Measurements from ENCODE around the gene FASN. TPM values are rescaled to one million over a fixed set of nuclear protein-coding genes. Genes with fewer than 3 reads are reported as not detected.

The FASN gene
- total RNA-seq, 1 donor from 2014 or later, result 90.9 TPM

- peaks cover 83 to 94% of the 10 kb centered on the region in 2 donors for H3K36me3 ChIP-seq
- DNase-seq (ENCODE audit: low spot score in 2 of 2), result no peak
Observed at GRCh38 chr17:82058855-82059249, 39.2 kb downstream of the FASN start.

GRCh38 chr17:82058230-82058854 lies 39.7 kb downstream of the FASN start:
- H3K9me3 ChIP-seq, result no peaks in the 10 kb centered on the region
- no peaks in the 10 kb centered on the region for H3K27me3 ChIP-seq
- TF ChIP-seq CTCF (IDR thresholded peaks at IDR 0.05), result no peak
- H3K4me3 ChIP-seq, result no peak overlapping the region
- no peak for DNase-seq (ENCODE audit: low spot score in 2 of 2)
- H3K4me1 ChIP-seq, result no peaks in the 10 kb centered on the region
- no peak overlapping the region for H3K27ac ChIP-seq
- peaks cover 82 to 95% of the 10 kb centered on the region in 2 donors for H3K36me3 ChIP-seq
- intact Hi-C loops (cut with DNase I), result no loop called here

More at GRCh38 chr17:82058855-82059249, 39.2 kb downstream of the FASN start:
- TF ChIP-seq CTCF (IDR thresholded peaks at IDR 0.05), result no peak
- Histone ChIP-seq H3K27ac (no peak overlapping the region), H3K4me3 (no peak overlapping the region), H3K9me3 (no peaks in the 10 kb centered on the region), H3K4me1 (no peaks in the 10 kb centered on the region), H3K27me3 (no peaks in the 10 kb centered on the region)
- intact Hi-C loops (cut with DNase I), result no loop called here

- DNase-seq (ENCODE audit: low spot score in 2 of 2), result no peak
- no peak for TF ChIP-seq CTCF (IDR thresholded peaks at IDR 0.05)
- Histone ChIP-seq H3K4me1 (peaks cover 8 to 10% of the 10 kb centered on the region in 2 donors), H3K9me3 (no peaks in the 10 kb centered on the region), H3K4me3 (no peak overlapping the region), H3K27me3 (no peaks in the 10 kb centered on the region), H3K27ac (no peak overlapping the region), H3K36me3 (peaks cover 70 to 82% of the 10 kb centered on the region in 2 donors)
- intact Hi-C loops (cut with DNase I), result no loop called here
Observed at GRCh38 chr17:82056729-82057621, 41.1 kb downstream of the FASN start.

- H3K9me3 ChIP-seq, result no peaks in the 10 kb centered on the region
- no peaks in the 10 kb centered on the region for H3K27me3 ChIP-seq
- peaks cover 8 to 10% of the 10 kb centered on the region in 2 donors for H3K4me1 ChIP-seq
- peaks cover 62 to 73% of the 10 kb centered on the region in 2 donors for H3K36me3 ChIP-seq
- DNase-seq (ENCODE audit: low spot score in 2 of 2), result no peak
- no peak overlapping the region for H3K4me3 ChIP-seq
- intact Hi-C loops (cut with DNase I), result no loop called here
- no peak overlapping the region for H3K27ac ChIP-seq
- TF ChIP-seq CTCF (IDR thresholded peaks at IDR 0.05), result no peak
Observed at GRCh38 chr17:82055965-82056728, 41.9 kb downstream of the FASN start.

GRCh38 chr17:82055023-82055964 lies 42.7 kb downstream of the FASN start:
- no peak for DNase-seq (ENCODE audit: low spot score in 2 of 2)
- Histone ChIP-seq H3K4me3 (no peak overlapping the region), H3K36me3 (peaks cover 53 to 65% of the 10 kb centered on the region in 2 donors), H3K9me3 (no peaks in the 10 kb centered on the region), H3K4me1 (peaks cover 16 to 17% of the 10 kb centered on the region in 2 donors), H3K27me3 (no peaks in the 10 kb centered on the region), H3K27ac (no peak overlapping the region)
- no peak for TF ChIP-seq CTCF (IDR thresholded peaks at IDR 0.05)
- intact Hi-C loops (cut with DNase I), result no loop called here

All from ascending aorta (tissue), 2 donors.